Smooth muscle cell (in vitro differentiated cells): ENCODE measurements around the gene UBE2Q2. TPM values are rescaled to one million over a fixed set of nuclear protein-coding genes. Genes with fewer than 3 reads are reported as not detected.
"Not testable (repeated sequence)": the region's sequence is repeated elsewhere in the genome, so short reads cannot be mapped to it uniquely, and the experiment has no call there.

ENCODE experiments used
- DNase-seq: peaks from one replicate; lab custom pipeline; 2025; ENCODE audit not compliant: unreplicated experiment; lab: John Stamatoyannopoulos, UW
- H2AFZ ChIP-seq: fragments of 200-600 bp; sonication (generic); 2 replicates; pipeline ENCODE4 v1.6.0; 2016; ENCODE audit warnings: antibody characterized with exemption, low read depth, mild to moderate bottlenecking
- H3F3A ChIP-seq: fragments of 200-600 bp; sonication (generic); 2 replicates; pipeline ENCODE4 v1.6.0; 2017; ENCODE audit warnings: antibody characterized with exemption, low read depth
- H3K27ac ChIP-seq: fragments of 200-600 bp; sonication (generic); 2 replicates; pipeline ENCODE4 v1.5.1; 2016; ENCODE audit warnings: low read depth, mild to moderate bottlenecking
- H3K27me3 ChIP-seq: fragments of 200-600 bp; sonication (generic); 2 replicates; pipeline ENCODE4 v1.6.1; 2016; ENCODE audit warnings: low read depth, mild to moderate bottlenecking
- H3K36me3 ChIP-seq: fragments of 200-600 bp; sonication (generic); 2 replicates; pipeline ENCODE4 v1.5.1; 2016; ENCODE audit warnings: low read depth
- H3K4me1 ChIP-seq: fragments of 200-600 bp; sonication (generic); 2 replicates; pipeline ENCODE4 v1.5.1; 2016; ENCODE audit warnings: low read depth
- H3K4me2 ChIP-seq: fragments of 200-600 bp; sonication (generic); 2 replicates; pipeline ENCODE4 v1.6.0; 2016; ENCODE audit warnings: mild to moderate bottlenecking
- H3K4me3 ChIP-seq: fragments of 200-600 bp; sonication (generic); 2 replicates; pipeline ENCODE4 v1.5.1; 2016; ENCODE audit warnings: mild to moderate bottlenecking
- H3K79me2 ChIP-seq: fragments of 200-600 bp; sonication (generic); 2 replicates; pipeline ENCODE4 v1.6.0; 2016; ENCODE audit warnings: low read depth, mild to moderate bottlenecking
- H3K9ac ChIP-seq: fragments of 200-600 bp; sonication (generic); 2 replicates; pipeline ENCODE4 v1.6.0; 2016; ENCODE audit warnings: low read depth
- H3K9me3 ChIP-seq: fragments of 200-600 bp; sonication (generic); replicated peaks from 2 replicates; pipeline ENCODE4 v1.5.1; 2016; ENCODE audit warnings: low read depth
- H4K20me1 ChIP-seq: fragments of 200-600 bp; sonication (generic); 2 replicates; pipeline ENCODE4 v1.6.0; 2016; ENCODE audit warnings: low read depth
- WGBS: methylation state at CpG from one replicate; pipeline ENCODE4 v1.1.7; 2016; ENCODE audit warnings: low lambda C conversion rate; 5-methylcytosine and 5-hydroxymethylcytosine counted together
- polyA plus RNA-seq: library from polyadenylated mRNA; unstranded; fragments of >200 nt; fragmentation: Nextera tagmentation; extraction: Ambion mirVana; gene quantifications from 2 replicates; pipeline ENCODE4 v1.2.1, GENCODE V29; 2016
- total RNA-seq: library from RNA; depleted of rRNA; stranded (reverse); fragments of >200 nt; gene quantifications from 2 replicates; pipeline ENCODE4 v1.2.3, GENCODE V29; 2014
- TF ChIP-seq, protein P1 (sequence below): fragments of 200-600 bp; sonication (generic); IDR thresholded peaks from 2 replicates; pipeline ENCODE4 v1.5.1; 2017; ENCODE audit warnings: borderline replicate concordance, mild to moderate bottlenecking, antibody characterized with exemption; ENCODE audit not compliant: insufficient read depth, poor library complexity, severe bottlenecking

Gene UBE2Q2
- total and polyA plus RNA-seq, 2 experiments from 2014 or later: 32.6 to 44.7 TPM

DNA sequence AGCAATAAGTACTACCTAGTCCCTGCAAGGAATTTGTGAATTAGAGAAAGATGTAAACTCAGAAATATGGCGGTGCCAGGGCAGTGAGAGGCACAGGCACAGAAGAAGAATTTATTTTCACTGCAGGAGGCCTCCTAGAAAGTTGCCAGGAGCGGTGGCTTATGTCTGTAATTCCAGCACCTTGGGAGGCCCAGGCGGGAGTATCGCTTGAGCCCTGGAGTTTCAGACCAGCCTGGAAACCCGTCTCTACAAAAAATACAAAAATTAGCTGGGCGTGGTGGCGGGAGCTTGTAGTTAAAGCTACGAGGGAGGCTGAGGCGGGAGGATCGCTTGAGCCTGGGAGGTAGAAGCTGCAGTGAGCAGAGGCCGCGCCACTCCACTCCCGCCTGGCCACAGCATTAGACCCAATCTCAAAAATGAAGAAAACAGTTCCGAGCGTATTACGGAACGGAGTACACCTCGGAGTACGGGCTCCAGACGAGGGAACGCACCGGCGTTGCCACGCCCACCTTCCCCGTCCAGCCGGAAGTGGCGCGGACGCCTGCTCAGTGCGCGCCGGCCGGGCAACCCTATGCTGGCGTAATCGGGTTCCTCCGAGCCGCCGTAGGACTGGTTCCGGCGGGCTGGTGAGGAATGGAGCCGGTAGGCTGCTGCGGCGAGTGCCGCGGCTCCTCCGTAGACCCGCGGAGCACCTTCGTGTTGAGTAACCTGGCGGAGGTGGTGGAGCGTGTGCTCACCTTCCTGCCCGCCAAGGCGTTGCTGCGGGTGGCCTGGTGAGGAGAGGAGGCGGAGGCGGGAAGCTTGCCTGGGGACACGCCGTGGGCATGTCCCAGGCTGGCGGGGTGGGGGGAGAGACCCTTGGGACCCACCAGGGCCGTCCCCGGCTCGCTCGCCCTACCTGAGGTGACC lies 60.3 kb downstream of the UBE2Q2 start, which contains the start of gene FBXO22:
TSS of gene FBXO22 (plus strand) at position 548 of the 909 bp plus-strand sequence. CDS start at position 634, 86 bp downstream.
- Histone ChIP-seq H3K9me3 (no peaks in the 10 kb centered on the region), H3K36me3 (no peaks in the 10 kb centered on the region), H3K4me2 (peak within 1 kb of the TSS; percentile 97), H3K4me3 (peak within 1 kb of the TSS; percentile 82), H3K4me1 (peaks cover 22% of the 10 kb centered on the region), H2AFZ (peak within 1 kb of the TSS; percentile 75), H3K79me2 (peaks cover 45% of the 10 kb centered on the region), H3K27ac (peak within 1 kb of the TSS; percentile 74), H4K20me1 (peaks cover 23% of the 10 kb centered on the region), H3K9ac (peak within 1 kb of the TSS; percentile 79), H3F3A (peaks cover 35% of the 10 kb centered on the region), H3K27me3 (no peaks in the 10 kb centered on the region)
- WGBS: 2% methylated on average over 55 of the region's 63 CpGs
- TF ChIP-seq, protein P1, sequence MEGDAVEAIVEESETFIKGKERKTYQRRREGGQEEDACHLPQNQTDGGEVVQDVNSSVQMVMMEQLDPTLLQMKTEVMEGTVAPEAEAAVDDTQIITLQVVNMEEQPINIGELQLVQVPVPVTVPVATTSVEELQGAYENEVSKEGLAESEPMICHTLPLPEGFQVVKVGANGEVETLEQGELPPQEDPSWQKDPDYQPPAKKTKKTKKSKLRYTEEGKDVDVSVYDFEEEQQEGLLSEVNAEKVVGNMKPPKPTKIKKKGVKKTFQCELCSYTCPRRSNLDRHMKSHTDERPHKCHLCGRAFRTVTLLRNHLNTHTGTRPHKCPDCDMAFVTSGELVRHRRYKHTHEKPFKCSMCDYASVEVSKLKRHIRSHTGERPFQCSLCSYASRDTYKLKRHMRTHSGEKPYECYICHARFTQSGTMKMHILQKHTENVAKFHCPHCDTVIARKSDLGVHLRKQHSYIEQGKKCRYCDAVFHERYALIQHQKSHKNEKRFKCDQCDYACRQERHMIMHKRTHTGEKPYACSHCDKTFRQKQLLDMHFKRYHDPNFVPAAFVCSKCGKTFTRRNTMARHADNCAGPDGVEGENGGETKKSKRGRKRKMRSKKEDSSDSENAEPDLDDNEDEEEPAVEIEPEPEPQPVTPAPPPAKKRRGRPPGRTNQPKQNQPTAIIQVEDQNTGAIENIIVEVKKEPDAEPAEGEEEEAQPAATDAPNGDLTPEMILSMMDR: no peak
- DNase-seq: peak; percentile 50

DNA sequence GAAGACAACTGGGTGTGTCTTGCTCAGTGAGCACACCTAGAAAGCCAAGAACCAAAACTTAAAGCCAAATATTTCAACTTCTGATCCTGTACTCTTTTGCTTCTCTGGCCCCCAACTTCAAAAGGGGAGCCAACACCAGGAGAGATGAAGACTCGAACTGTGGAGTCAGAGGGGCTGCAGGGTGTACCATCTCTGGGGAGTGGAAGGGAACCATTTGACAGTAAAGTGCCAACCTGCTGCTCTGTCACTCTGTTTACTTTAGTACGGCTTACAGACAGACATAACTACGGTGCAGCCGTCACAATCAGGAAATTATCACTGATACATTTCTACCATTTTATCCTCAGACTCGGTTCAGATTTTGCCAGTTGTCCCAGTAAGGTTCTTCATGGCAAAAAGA lies 62.0 kb downstream of the UBE2Q2 start:
- H3K79me2 ChIP-seq: peaks cover 62% of the 10 kb centered on the region

DNA sequence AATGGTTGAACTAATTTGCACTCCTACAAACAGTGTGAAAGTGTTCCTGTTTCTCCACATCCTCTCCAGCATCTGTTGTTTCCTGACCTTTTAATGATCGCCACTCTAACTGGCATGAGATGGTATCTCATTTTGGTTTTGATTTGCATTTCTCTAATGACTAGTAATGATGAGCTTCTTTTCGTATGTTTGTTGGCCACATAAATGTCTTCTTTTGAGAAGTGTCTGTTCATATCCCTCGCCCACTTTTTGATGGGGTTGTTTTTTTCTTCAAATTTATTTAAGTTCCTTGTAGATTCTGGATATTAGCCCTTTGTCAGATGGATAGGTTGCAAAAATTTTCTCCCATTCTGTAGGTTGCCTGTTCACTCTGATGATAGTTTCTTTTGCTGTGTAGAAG lies 67.1 kb downstream of the UBE2Q2 start:
- 95% methylated on average over 3 of the region's 3 CpGs for WGBS
- H3K9me3 ChIP-seq, H3K4me2 ChIP-seq, H2AFZ ChIP-seq, H3K4me1 ChIP-seq, H3K36me3 ChIP-seq, H3K27ac ChIP-seq, DNase-seq, H3K9ac ChIP-seq, H3K4me3 ChIP-seq, H3K27me3 ChIP-seq, H3F3A ChIP-seq: not testable (repeated sequence)
- peaks cover 88% of the 10 kb centered on the region for H3K79me2 ChIP-seq
- H4K20me1 ChIP-seq: peaks cover 61% of the 10 kb centered on the region

More for the DNA sequence above, 62.0 kb downstream of the UBE2Q2 start:
- Histone ChIP-seq H3K27me3 (no peaks in the 10 kb centered on the region), H4K20me1 (peaks cover 32% of the 10 kb centered on the region), H3K9me3 (no peaks in the 10 kb centered on the region), H3K4me1 (peaks cover 22% of the 10 kb centered on the region), H3K27ac (no peak overlapping the region), H2AFZ (no peak overlapping the region), H3K4me3 (peak overlapping the region; percentile 82), H3F3A (peaks cover 25% of the 10 kb centered on the region), H3K36me3 (peaks cover 4% of the 10 kb centered on the region), H3K9ac (no peak overlapping the region), H3K4me2 (peak overlapping the region; percentile 97)
- no peak for DNase-seq
- TF ChIP-seq, protein P1: no peak
- 93% methylated on average over 5 of the region's 5 CpGs for WGBS

DNA sequence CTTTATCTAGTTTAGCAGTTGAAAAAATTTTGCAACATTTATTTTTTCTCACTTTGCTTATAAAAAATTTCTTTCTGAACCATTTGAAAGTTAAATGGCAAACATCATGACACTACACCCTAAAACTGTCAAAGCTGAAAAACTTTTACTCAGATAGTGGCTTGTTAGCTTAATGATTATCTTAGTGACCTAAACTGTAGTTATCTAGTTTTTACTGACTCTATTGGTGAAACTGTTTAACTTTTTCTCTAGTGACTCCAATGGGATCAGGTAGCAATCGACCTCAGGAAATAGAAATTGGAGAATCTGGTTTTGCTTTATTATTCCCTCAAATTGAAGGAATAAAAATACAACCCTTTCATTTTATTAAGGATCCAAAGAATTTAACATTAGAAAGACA lies 73.7 kb downstream of the UBE2Q2 start:
- no peak overlapping the region for H3K4me2 ChIP-seq
- TF ChIP-seq, protein P1: no peak
- H4K20me1 ChIP-seq: peaks cover 84% of the 10 kb centered on the region
- H3K79me2 ChIP-seq: peaks cover 23% of the 10 kb centered on the region
- 97% methylated on average over 1 of the region's 1 CpG for WGBS
- H2AFZ ChIP-seq: no peak overlapping the region
- H3K9ac ChIP-seq: no peak overlapping the region
- H3K4me1 ChIP-seq: no peaks in the 10 kb centered on the region
- no peak for DNase-seq
- H3K27ac ChIP-seq: no peak overlapping the region
- H3K27me3 ChIP-seq: no peaks in the 10 kb centered on the region
- peaks cover 5% of the 10 kb centered on the region for H3K9me3 ChIP-seq
- no peak overlapping the region for H3K4me3 ChIP-seq
- peaks cover 9% of the 10 kb centered on the region for H3K36me3 ChIP-seq
- H3F3A ChIP-seq: no peaks in the 10 kb centered on the region
